ENCODE data around the gene RNF212. TPM values are rescaled to one million over a fixed set of nuclear protein-coding genes. Genes with fewer than 3 reads are reported as not detected.

Gene RNF212
- total and polyA plus RNA-seq, 10 of the 15 experiments (the other 5 are each of a cell fraction or from before 2014, with no cell fraction given) = not detected

GRCh38 chr4:1136048-1136447 is 22.7 kb upstream of the RNF212 start:
- no peaks in the 10 kb centered on the region for H3K79me2 ChIP-seq (ENCODE audit: control insufficient read depth, insufficient read depth, low read length)
- H3K36me3 ChIP-seq (ENCODE audit: control insufficient read depth in 2 of 2, insufficient read depth in 2 of 2, low read length in 1 of 2) = no peaks in the 10 kb centered on the region
- in situ Hi-C loops (cut with MboI) (no loop called here), intact Hi-C loops (cut with micrococcal nuclease; ENCODE audit: unreplicated experiment) (no loop called here)
- no peaks in the 10 kb centered on the region for H3K27me3 ChIP-seq (replicated peaks in 1 of 2; ENCODE audit: control insufficient read depth in 2 of 2, insufficient read depth in 2 of 2, low read length in 1 of 2)
- no peak overlapping the region for H3K9ac ChIP-seq (ENCODE audit: control insufficient read depth, insufficient read depth, low read length)
- ATAC-seq = no peak
- DNase-seq (ENCODE audit: low read depth, low spot score) = no peak
- ChIA-PET RAD21 (ENCODE audit: unreplicated experiment) (no interaction called here), CTCF (interaction anchor here (0.6 to 2.0 kb wide), 3 partner anchors 14 to 210 kb away, joined by 3 to 7 read pairs (median 5); partner anchors contain the start of gene UVSSA), POLR2A (interaction anchor here (0.6 to 1.8 kb wide), 2 partner anchors 23 to 167 kb away, joined by 3 read pairs; no protein-coding TSS in a partner anchor), SMC1A (ENCODE audit: uncharacterized antibody, unreplicated experiment) (interaction anchor here (0.6 to 2.9 kb wide), 3 partner anchors 48 to 211 kb away, joined by 3 to 17 read pairs (median 3); partner anchors contain the start of gene UVSSA)
- no peak overlapping the region for H3K4me3 ChIP-seq
- no peak overlapping the region for H2AFZ ChIP-seq (ENCODE audit: control insufficient read depth, low read depth, low read length)
- WGBS (ENCODE audit: insufficient coverage, insufficient replicate concordance, low lambda C conversion rate, missing lambda C conversion rate) = 67% methylated on average over 4 of the region's 4 CpGs
- no peaks in the 10 kb centered on the region for H4K20me1 ChIP-seq (ENCODE audit: control insufficient read depth, insufficient read depth)
- no peak for FAIRE-seq
- BruUV-seq (replicated peaks) = no TSS peak
- H3K4me2 ChIP-seq (ENCODE audit: control insufficient read depth, insufficient read depth) = no peak overlapping the region
- H3K27ac ChIP-seq (ENCODE audit: control insufficient read depth, insufficient read depth) = no peak overlapping the region
- no peaks in the 10 kb centered on the region; the same call in 1 of the 3 replicates for H3K9me3 ChIP-seq (replicated peaks; ENCODE audit: control insufficient read depth, insufficient read depth, low read length)
- no peaks in the 10 kb centered on the region; the same call in none of the 2 replicates for H3K4me1 ChIP-seq (ENCODE audit: control insufficient read depth, insufficient read depth, low read length)
- no peak for TF ChIP-seq SUPT20H (IDR thresholded peaks at IDR 0.05; ENCODE audit: borderline replicate concordance, control insufficient read depth, low read depth, low read length)

GRCh38 chr4:1133033-1133432 is 19.7 kb upstream of the RNF212 start:
- ChIA-PET CTCF (interaction anchor here (0.6 to 5.8 kb wide), 4 partner anchors 11 to 222 kb away, joined by 4 to 113 read pairs (median 26); partner anchors contain the start of gene UVSSA), RAD21 (ENCODE audit: unreplicated experiment) (interaction anchor here (2.5 to 3.6 kb wide), 3 partner anchors 35 to 214 kb away, joined by 7 to 40 read pairs (median 29); partner anchors contain the start of gene UVSSA), SMC1A (ENCODE audit: uncharacterized antibody, unreplicated experiment) (interaction anchor here (5.6 kb wide), 1 partner anchor 135 kb away, joined by 65 read pairs; no protein-coding TSS in a partner anchor), POLR2A (interaction anchor here (0.6 kb wide), 1 partner anchor 135 kb away, joined by 3 read pairs; no protein-coding TSS in a partner anchor)
- no peak overlapping the region for H3K27ac ChIP-seq (ENCODE audit: control insufficient read depth, insufficient read depth)
- FAIRE-seq (no peak), ATAC-seq (no peak), DNase-seq (ENCODE audit: low read depth, low spot score) (no peak)
- no peaks in the 10 kb centered on the region for H3K9me3 ChIP-seq (replicated peaks; ENCODE audit: control insufficient read depth, insufficient read depth, low read length)
- TF ChIP-seq REST (IDR thresholded peaks at IDR 0.05; ENCODE audit: low read depth, low read length) = peak; percentile 15; the same call in 1 of the 2 replicates
- TF ChIP-seq BRCA1 (IDR thresholded peaks at IDR 0.05; ENCODE audit: low read depth, low read length) = no peak
- no peaks in the 10 kb centered on the region for H3K79me2 ChIP-seq (ENCODE audit: control insufficient read depth, insufficient read depth, low read length)
- BruUV-seq (replicated peaks) = no TSS peak
- in situ Hi-C loops (cut with MboI) (loop anchor here (5.0 kb wide), 1 partner anchor 219 kb away; no protein-coding TSS in a partner anchor), intact Hi-C loops (cut with micrococcal nuclease; ENCODE audit: unreplicated experiment) (loop anchor here (5.0 kb wide), 1 partner anchor 114 kb away; the partner anchor contains the start of gene CTBP1)
- no peaks in the 10 kb centered on the region for H4K20me1 ChIP-seq (ENCODE audit: control insufficient read depth, insufficient read depth)
- H3K4me3 ChIP-seq = no peak overlapping the region
- H3K9ac ChIP-seq (ENCODE audit: control insufficient read depth, insufficient read depth, low read length) = no peak overlapping the region
- no peak overlapping the region for H2AFZ ChIP-seq (ENCODE audit: control insufficient read depth, low read depth, low read length)
- H3K27me3 ChIP-seq (replicated peaks in 1 of 2; ENCODE audit: control insufficient read depth in 2 of 2, insufficient read depth in 2 of 2, low read length in 1 of 2) = no peaks in the 10 kb centered on the region
- 6% methylated on average over 8 of the region's 8 CpGs for WGBS (ENCODE audit: insufficient coverage, insufficient replicate concordance, low lambda C conversion rate, missing lambda C conversion rate)
- H3K4me2 ChIP-seq (ENCODE audit: control insufficient read depth, insufficient read depth) = no peak overlapping the region
- no peaks in the 10 kb centered on the region; the same call in none of the 2 replicates for H3K4me1 ChIP-seq (ENCODE audit: control insufficient read depth, insufficient read depth, low read length)
- no peaks in the 10 kb centered on the region for H3K36me3 ChIP-seq (ENCODE audit: control insufficient read depth in 2 of 2, insufficient read depth in 2 of 2, low read length in 1 of 2)

Measured in GM12878 (cell line).